NCI-H187 treated with DMSO at 0.1 percent for 48 hours (cell line): ENCODE results near the gene CAMK2G.
"Not testable (repeated sequence)": the region's sequence is repeated elsewhere in the genome, so short reads cannot be mapped to it uniquely, and the experiment has no call there.

Experiments used
- DNase-seq: peaks from one replicate; lab custom pipeline; 2025; lab: John Stamatoyannopoulos, UW

CAMK2G gene

DNA sequence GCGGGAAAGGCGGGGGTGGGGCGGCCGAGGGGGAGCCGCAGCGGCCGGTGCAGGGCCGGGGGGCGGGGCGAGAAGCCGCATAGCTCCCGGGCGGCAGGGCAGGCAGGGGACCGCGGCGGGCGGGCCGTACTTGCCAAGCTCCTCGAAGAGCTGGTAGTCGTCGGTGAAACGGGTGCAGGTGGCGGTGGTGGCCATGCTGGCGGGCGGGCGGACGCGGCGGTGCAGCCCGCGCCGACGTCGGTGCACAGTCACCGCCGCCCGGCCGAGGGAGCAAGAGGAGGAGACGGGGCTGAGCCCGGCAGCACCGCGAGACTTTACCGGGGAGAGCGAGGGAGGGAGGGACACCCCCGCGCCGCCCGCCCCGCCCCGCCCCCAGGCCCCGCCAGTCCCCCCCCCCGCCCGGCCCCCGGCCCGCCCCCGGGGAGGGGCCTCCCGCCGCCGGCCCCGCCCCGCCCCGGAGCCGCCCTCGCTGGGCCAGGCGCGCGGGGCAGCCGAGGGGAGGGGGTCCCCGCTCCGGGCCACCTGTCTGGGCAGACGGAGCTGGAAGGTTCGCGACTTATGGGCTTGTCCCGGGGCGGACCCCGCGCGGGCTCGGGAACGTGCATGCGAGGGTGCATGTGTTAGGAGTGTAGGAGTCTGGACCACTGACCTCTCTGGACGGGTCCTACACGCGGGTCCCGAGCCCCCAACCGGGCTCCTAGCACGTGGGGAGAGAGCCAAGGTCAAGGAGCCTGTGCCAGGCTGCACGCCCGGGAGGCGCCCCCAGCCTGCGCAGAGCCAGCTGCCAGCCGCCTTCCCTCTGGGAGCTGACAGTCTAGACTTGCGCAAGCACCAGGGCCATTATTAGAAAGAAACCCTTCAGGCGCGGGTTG is at the start of gene CAMK2G:
Gene CAMK2G (minus strand): TSS at position 289 of the 872 bp plus-strand sequence. CDS start 94 bp downstream, at position 195.
- no peak for DNase-seq

DNA sequence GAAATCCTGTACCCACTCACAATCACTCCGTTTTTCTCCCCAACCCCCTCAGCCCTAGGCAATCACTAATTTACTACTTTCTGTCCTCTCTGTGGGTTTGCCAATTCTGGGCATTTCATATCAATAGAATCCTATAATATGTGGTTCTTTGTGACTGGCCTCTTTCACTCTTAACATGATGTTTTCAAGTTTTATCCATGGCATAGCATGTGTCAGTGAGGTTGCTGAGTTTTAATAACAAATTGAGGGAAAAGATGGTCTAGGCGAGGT is 48.4 kb upstream of the CAMK2G start:
- DNase-seq = no peak

DNA sequence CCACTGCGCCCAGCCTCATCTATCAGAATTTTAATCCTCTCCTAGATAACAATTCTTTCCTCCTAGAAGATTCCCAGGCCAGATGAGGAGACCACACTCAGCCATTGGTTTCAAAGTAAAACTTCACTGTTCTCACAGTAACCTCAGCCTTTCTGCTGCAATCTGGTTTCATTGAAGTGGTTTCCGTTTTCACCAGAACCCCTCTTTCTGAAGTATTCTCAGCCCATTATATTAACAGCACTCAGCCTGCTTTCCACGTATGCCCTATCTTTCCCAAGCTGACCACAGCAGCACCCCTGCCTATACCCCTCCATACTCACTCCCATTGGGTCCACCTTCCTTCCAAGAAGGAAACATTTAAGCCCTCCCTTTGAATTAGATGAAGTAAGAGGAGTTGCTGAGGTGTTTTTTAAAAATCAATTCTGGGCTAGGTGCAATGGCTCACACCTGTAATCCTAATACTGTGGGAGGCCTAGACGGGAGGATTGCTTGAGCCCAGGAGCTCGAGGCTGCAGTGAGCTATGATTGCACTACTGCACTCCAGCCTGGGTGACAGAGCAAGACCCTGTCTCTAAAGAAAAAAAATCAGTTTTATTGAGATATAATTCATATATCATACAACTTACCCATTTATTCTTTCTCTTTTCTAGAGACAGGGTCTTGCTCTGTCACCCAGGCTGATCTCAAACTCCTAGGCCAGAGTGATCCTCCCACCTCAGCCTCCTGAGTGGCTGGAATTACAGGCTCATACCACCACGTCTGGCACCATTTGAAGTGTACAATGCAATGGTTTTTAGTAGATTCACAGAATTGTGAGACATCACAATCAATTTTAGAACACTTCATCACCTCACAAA is 47.9 kb upstream of the CAMK2G start:
- no peak for DNase-seq

DNA sequence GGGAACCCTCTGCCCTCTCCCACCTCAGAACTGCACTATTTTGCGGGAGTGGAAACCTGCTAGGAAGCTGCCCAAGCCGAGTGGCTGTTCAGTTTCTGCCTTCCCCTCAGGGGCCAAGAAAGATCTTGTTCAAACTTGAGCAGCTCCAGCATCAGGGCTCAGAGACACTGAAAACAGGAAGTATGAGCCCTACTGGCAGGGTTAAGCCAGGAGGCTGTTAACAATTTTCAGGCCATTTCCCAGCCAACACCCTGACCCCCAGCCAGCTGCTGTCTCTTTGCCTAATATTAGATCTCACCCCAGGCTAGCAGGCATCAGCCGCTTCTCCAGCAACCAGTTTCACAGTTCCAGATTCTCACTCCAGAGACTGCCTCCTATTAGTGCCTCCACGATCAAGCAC is 45.7 kb upstream of the CAMK2G start:
- no peak for DNase-seq

DNA sequence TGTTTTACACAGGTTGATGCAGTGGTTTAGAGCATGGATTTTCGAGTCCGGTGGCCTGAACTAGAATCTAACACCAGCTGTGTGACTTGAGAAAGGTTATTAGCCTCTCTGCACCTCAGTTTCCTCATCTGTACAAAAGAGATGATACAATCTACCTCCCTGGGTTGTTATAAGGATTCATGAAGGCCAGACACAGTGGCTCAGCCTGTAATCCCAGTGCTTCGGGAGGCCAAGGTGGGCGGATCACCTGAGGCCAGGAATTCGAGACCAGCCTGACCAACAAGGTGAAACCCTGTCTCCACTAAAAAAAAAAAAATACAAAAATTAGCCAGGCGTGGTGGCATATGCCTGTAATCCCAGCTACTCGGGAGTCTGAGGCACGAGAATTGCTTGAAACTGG is 45.1 kb upstream of the CAMK2G start:
- DNase-seq = not testable (repeated sequence)

DNA sequence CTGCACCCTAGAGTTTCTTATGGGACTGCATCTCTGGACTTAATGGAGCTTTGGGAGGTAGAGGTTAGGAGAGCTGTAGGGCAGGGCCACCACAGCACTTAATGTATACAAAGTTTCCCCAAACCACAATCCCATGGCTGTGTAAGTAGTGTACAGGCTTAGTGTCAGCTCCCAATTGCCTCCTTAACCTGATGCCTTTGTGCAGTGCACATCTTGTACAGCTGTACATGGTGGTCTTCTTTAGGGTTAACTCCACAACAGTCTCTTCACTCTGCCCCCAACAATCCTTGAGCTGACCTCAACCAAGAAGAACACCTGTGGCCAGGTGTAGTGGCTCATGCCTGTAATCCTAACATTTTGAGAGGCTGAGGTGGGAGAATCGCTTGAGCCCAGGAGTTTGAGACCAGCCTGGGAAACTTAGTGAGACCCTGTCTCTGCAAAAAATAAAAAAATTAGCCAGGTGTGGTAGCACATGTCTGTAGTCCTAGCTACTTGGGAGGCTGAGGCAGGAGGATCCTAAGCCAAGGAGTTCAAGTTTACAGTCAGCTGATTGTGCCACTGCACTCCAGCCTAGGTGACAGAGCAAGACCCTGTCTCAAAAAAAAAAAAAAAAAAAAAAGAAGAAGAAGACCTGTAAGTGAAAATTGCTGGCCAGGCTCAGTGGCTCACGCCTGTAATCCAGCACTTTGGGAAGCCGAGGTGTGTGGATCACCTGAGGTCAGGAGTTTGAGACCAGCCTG is 43.4 kb upstream of the CAMK2G start:
- DNase-seq = no peak

DNA sequence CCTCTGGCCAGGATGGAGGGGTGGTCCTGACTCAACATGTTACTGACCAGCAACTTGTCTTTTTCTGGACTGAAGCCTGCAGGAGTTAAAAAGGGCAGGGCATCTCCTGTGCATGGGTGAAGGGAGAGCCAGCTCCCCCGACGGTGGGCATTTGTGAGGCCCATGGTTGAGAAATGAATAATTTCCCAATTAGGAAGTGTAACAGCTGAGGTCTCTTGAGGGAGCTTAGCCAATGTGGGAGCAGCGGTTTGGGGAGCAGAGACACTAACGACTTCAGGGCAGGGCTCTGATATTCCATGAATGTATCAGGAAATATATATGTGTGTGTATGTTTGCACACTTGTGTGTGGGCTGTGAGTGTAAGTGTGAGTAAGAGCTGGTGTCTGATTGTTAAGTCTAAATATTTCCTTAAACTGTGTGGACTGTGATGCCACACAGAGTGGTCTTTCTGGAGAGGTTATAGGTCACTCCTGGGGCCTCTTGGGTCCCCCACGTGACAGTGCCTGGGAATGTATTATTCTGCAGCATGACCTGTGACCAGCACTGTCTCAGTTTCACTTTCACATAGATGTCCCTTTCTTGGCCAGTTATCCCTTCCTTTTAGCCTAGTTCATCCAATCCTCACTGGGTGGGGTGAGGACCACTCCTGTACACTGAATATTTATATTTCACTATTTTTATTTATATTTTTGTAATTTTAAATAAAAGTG is 42.6 kb upstream of the CAMK2G start:
- DNase-seq = no peak

DNA sequence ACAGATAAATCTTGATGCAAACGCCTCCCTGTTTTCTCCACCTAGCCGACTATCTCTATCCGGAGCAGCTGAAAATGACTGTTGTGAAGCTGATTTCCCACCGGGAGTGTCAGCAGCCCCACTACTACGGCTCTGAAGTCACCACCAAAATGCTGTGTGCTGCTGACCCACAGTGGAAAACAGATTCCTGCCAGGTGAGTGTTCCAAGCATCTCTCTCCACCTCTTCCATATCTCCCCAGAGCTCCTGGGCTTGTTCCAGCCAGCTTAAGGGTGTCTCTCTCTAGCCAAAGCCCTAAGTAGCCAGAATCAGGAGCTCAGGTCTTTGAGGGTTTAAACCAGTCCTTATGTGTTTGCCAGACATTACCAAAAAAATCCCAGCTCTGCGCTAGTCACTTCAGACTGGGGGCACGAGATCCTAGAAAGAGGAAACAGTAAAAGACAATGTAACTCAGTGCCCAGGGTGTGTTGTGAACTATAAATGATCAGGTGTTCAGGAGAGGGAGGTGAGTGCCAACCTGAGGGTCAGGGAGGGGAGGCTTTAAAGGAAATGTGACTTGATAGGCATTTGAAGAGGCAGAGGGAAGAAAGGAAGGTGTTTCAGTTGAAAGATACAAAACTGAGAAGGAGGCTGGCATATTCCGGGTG is 41.0 kb upstream of the CAMK2G start:
- DNase-seq = no peak

DNA sequence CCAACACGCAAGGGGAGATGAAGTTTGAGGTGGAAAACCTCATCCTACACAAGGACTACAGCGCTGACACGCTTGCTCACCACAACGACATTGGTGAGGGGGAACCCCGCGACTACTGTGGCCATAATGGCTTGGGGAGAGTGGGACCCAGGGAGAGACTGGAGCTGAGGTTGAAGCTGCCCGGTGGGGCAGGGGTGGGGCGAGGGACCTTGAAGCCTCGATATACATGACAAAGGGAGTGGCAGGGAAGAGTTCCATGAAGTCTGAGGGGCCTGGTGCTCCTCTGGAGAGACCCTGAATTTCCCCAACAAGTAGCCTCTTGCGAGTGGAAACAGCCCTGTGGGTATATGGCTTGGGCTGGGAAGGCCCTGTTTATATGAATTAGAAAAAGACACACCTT is 39.7 kb upstream of the CAMK2G start:
- DNase-seq = no peak

DNA sequence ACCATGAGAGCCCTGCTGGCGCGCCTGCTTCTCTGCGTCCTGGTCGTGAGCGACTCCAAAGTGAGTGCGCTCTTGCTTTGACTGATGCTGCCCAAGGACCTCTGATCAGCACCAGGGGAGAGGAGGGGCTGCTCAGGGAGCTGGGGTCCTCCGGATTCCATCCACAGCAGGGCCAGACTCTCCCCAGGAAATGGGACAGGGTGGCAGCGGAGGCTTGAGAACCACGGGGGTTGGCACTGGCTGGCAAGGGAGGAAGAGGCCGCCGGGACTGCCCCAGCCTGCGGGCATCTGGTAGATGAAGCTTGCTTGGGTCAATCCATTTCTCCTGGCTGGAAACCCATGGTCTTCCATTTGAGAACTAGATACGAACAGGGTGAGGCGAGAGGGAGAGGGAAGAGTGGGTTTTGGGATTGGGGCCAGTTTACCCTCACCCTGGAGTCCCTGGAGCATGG is 37.2 kb upstream of the CAMK2G start:
- no peak for DNase-seq

DNA sequence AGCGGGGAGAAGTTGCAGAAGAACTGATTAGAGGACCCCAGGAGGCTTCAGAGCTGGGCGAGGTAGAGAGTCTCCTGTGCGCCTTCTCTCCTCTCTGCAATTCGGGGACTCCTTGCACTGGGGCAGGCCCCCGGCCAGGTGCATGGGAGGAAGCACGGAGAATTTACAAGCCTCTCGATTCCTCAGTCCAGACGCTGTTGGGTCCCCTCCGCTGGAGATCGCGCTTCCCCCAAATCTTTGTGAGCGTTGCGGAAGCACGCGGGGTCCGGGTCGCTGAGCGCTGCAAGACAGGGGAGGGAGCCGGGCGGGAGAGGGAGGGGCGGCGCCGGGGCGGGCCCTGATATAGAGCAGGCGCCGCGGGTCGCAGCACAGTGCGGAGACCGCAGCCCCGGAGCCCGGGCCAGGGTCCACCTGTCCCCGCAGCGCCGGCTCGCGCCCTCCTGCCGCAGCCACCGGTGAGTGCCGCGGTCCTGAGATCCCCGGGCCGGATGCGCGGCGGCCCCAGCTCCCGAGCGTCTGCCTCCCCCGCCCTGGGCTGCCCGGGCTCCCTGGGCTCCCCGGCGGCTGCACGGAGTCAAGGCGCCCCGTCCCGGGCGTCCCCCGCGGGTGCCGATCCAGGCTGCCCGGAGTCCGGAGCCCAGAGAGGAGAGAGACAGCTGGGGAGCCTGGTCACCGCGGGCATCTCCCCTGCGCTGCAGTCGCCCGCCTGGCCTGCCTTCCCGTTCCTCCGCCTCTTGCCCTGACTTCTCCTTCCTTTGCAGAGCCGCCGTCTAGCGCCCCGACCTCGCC is 36.6 kb upstream of the CAMK2G start, which contains the start of gene PLAU:
Gene PLAU (plus strand): TSS at position 369 of the 789 bp plus-strand sequence. CDS start 424 bp downstream, outside the sequence.
- no peak for DNase-seq

DNA sequence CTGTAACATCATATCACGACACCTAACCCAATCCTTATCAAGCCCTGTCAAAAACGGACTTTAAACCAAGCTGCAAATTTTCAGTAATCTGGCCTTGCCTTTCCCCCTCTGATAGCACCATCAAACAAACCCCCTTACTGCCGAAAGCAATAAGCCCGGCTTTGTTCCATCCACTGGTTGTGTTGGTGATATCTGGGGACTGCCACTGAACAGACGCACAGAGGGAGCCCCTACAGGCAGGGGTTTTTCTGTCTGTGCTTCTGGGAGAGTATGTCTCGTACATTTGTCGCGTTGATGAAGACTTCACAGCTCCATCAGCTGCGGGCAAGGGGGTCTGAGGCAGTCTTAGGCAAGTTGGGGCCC is 36.0 kb upstream of the CAMK2G start:
- DNase-seq = no peak

DNA sequence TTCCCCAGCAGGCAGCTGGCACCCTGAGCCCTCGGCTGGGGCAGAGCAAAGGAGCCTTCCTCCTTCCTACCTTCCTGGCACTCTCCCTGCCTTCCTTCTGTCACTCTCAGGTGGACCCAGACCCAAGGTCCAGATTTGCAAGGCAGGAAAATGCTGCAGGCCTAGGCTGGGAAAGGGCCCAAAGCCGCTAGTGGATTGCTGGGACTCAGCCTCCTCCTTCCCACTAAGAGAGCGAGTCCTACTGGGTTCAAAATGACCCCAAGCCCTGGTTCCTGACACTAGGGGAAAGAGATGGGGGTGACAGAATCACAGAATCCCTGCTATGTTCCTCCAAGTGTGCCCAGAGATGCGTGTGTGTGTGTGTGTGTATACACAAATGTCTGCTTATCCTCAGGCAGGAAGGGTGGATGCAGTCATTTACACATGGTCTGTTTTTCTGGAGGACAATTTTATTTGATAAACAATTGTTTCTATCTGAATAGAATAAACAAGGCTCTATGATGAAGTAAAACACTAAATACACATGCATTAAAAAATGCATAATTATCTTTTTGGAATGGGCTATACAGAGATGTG is 35.3 kb upstream of the CAMK2G start:
- no peak for DNase-seq

DNA sequence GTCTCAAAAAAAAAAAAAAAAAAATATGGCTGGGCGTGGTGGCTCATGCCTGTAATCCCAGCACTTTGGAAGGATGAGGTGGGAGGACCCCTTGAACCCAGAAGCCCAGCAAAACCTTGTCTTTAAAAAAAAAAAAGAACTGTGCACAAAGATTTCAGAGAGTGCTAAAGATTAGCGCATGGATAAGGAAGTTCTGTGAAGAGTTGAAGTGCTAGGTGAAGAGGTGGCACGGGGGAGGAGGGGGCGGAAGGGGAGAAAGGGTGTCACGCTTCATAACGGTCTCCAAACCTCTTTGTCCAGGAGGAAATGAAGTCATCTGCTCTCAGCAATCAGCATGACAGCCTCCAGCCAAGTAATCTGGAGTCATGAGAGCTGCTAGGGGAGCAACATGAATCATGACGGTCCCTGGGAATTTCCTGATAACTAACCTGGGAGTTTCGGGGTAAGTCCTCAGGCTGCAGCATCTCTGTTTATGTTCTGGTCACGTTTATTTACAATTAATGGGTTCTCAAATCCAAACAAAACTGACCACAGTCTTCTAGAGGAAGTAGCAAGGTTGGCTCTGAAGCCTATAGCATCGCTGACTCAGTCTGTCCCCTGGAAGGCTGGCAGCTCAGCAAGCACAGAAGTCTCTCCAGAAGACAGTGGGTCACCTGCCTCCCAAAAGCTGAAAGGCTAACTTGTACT is 34.6 kb upstream of the CAMK2G start:
- DNase-seq = no peak

DNA sequence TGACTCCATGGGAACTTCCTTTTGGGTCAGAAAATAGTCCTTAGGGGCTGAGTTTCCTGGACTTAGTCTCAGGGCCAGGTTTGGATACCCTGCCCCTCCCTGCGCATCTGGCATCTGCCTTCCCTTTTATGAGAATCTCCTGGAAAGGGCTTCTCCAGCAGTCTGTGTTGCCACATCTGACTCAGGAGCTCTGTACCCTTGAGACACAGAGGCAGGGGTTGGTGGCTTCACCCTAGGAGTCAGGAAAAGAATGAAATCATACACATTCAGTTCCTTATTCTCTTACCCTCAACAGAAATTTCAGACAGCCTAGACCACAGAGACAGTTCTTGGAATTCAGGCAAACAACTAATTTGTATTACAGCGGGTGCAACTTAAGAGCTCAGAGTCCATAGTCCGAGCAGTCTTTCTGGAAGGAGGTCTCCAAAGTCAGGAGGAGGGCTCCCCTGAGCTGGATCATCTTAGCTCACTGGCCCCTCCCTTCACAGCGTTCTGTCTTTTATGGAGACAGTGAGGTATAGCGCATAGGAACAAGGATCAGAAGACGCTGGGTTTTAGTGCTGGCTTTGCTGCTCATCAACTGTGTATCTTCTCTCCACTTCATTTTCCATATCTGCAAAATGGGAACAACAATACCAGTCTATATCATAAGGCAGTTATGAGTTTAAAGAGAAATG is 33.6 kb upstream of the CAMK2G start:
- no peak for DNase-seq

DNA sequence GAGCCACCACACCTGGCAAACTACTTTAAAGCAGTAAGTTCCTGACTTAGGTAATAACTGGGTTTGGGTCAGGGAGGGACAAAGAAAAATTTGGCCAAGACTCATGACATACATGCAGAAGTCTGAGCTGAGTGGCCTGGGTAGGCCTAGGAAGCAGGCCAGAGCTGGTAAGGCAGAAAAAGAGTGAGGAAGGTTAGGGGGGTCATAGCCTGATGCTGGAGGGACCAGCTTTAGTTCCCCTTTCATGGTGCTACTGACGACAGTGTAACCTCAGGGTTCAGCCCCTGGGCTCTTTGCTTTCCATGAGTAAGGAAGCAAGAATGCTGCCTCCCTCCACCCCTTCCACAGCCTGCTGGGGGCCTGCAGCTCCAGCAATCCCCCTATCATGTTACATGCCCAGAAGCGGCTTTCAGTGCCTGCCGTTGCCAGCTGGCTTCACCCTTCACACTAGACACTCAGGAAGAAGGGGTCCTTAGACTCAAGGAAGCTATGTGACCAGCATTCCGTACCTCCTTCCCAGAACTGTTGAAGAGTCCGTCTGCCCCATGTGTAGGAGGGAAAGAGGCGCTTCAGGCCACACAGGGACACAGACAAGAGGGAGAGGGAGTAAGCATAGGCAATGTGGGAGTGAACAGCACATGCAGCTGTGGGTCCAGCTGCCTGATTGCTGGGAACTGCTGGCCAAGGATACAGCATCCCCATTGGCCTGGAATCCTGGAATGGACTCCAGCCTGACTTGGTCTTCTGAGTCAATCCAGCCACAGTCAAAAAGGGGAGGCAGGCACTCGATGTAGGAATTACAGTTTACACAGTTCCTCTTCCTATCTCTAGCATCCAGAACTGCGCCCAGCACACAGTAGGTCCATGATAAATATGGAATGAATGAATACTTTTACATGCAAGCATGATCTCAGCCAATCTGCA is 32.4 kb upstream of the CAMK2G start:
- DNase-seq = no peak

DNA sequence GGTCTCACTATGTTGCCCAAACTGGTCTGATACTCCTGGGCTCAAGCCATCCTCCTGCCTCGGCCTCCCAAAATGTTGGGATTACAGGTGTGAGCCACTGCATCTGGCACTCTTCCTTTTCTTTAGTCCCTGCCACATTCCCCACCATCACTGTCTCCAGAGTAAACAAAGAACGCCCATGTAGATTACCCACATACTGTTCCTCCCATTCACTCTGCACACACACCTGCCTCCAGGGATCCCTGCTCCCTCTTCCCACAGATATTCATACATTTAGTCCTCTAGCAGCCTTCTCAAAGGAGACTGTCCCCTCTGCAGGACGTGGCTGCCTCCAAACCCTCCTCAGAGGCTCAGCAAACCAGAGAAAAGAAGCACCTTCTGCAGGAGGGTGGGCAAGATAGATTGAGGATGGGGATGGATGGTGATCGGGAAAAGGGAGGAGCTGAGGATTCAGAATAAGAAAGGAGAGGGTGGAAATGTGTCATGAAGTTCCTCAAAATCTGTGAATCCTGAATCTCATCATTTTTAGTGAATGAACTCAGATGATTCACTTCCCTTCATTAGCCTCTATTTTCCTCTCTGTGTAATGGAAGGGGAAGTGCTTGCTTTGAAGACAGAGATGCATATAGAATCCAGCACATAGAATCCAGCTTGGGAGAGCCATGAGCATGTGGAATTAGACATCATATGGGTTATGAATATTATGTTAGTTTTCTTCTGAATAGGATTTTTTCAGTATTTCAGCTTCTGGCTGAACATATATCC is 31.1 kb upstream of the CAMK2G start:
- DNase-seq = no peak
